Forelimb muscle (tissue), 1 donor: ENCODE data around the gene NIM1K. TPM values are rescaled to one million over a fixed set of nuclear protein-coding genes. Genes with fewer than 3 reads are reported as not detected.
"Not testable (repeated sequence)": the region's sequence is repeated elsewhere in the genome, so short reads cannot be mapped to it uniquely, and the experiment has no call there.

Source experiments
- DNase-seq: peaks from one replicate; pipeline ENCODE4 v3.0.0-alpha.2; 2013; ENCODE audit warnings: low read depth
- polyA plus RNA-seq: library from polyadenylated mRNA; unstranded; fragments of 120-200 nt; gene quantifications from one replicate; pipeline ENCODE4 v1.2.1, GENCODE V29; 2013; ENCODE audit not compliant: insufficient read length

NIM1K gene
- polyA plus RNA-seq, 1 donor, result 0.42 TPM

- no peak for DNase-seq
Measured at GRCh38 chr5:43190755-43191603, 1.0 kb upstream of the NIM1K start.

DNA sequence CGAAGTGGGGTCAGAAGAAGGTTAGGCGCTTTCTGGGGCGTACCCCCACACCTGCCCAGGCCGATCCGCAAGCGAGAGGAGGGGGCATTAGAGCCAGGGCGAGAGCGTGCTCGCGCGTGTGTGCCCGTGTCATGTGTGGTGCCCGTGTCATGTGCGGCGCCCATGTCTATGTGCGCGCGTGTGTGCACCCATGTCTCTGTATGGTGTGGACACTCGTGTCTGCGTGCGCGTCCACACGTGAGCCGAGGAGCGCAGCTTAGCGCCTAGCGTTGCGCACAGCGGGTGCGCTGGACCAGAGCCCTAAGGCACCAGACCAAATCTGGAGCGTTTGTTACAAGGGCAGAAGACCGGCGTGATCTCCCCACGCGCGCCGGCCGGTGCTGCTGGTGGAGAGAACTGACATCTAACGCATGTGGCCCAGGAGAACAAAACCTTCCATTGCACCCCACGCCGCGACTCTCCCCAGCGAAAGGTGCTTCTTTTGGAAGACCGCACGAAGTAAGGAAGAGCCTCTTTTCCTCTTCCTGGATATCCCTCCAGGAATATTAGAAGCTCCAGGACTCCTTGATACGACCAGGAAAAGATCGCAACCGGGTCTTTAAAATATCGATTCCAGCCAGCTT lies 644 bp downstream of the NIM1K start:
- DNase-seq, result no peak

GRCh38 chr5:43193181-43193893 lies 1.3 kb downstream of the NIM1K start:
- no peak for DNase-seq

DNA sequence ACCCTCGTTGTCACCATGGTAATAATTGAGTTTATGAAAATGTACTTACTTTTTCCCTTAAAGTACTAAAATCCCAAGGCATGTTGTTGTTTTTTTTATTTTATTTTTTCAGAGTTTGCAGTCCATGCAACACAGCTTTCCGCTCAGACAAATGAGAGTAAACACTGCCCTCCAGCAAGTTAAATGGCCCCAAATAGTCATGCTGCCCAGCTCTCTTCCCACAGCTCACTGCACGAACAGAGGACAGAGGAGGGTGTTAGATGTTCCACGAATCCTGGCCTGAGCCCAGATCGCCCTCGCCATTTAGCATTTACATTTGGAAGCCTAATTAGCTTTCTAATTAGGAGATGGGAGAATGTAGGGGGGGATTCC lies 1.9 kb downstream of the NIM1K start:
- no peak for DNase-seq

- no peak for DNase-seq
Measured at GRCh38 chr5:43195670-43196265, 3.7 kb downstream of the NIM1K start.

GRCh38 chr5:43197535-43197934 lies 5.5 kb downstream of the NIM1K start:
- DNase-seq, result no peak

GRCh38 chr5:43201442-43201841 lies 9.4 kb downstream of the NIM1K start:
- DNase-seq, result not testable (repeated sequence)

- DNase-seq, result no peak
Measured at GRCh38 chr5:43202380-43202779, 10.4 kb downstream of the NIM1K start.

DNA sequence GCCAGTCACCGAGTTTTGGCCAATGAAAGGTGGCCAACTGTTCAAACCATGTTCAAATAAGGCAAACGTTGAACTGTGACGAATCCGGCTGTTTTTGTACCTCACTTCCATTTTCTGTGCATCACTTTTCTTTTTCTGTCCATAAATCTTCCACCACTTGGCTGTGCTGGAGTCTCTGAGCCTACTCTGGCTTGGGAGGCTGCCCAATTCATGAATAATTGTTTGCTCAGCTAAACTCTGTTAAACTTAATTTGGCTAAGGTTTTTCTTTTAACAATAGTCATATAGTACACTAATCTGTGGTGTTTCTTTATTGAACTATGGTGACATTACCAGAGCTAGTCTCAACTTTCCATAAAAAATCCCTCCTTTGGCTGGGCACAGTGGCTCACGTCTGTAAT lies 11.3 kb downstream of the NIM1K start:
- DNase-seq, result no peak

DNA sequence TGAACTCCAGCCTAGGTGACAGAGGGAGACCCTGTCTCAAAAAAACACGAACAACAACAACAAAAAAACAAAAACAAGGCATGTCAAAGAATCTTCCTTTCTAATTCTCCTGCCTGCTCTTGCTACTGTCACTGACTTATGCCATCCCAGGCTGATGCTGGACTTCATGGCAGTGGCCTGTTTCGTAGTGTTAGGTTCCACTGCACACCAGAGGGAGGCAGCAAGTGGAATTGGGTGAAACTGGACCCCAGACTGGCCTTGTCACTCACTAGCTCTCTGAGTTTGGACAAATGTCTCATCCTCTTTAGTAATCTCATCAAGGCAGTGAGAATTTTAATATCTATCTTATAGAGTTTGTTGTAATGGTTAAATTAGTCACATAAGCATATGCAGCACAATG lies 12.9 kb downstream of the NIM1K start:
- DNase-seq, result no peak

DNA sequence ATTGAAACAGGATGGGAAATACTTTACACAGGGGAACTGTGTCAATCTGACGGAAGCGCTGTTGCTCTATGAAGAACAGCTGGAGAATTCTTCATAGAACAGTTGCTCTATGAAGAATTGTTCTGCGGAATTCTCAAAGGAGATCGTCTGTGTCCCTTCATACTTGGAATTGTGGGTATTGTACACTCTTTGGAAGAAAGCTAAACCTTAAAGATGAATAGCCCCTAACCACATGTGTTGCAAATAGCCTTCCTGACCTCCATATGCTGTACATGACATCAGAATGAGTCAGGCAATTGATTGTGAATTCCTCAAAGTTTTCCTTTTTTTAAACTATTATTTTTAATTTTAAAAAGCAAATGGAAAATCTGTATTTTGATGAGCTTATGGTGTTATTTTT lies 15.6 kb downstream of the NIM1K start:
- DNase-seq, result no peak

DNA sequence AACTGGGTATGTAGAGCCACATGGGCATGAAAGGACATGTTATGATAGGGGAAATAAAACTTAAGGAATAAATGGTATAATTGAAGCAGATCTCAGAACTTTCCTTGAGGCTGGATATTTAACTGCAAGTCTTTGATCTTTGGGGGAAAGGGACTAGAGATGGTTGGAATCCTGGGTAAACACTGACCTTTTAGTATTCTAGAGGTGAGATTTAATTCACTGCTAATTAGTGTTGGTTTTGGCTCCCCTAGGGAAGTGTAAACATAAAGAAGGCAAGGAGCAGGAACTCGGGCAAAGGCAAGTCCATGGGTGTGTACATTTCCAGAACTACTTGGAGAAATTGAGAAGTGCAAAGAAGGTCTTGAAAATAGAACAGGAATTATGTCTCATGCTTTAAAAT lies 16.6 kb downstream of the NIM1K start:
- no peak for DNase-seq

DNA sequence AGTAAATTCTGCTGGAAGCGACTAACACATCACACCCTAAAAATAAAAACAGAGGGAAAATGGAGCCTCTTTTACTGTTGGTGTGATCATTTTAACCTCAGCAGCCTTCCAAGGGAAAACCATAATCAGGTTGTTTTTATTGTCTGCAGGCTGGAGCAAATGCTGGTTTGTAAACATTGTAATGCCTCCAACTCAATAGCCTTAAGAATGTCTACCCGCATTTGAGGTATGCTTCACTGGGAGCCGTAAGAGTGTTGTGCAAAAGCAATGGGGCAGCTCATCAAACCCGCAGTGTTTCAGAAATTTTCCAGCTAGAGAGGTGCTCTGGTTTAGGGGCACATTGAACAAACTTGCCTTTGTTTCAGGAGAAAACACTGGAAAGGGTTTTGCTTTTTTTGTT lies 17.0 kb downstream of the NIM1K start:
- DNase-seq, result no peak

- no peak for DNase-seq
Measured at GRCh38 chr5:43209833-43210232, 17.8 kb downstream of the NIM1K start.

DNA sequence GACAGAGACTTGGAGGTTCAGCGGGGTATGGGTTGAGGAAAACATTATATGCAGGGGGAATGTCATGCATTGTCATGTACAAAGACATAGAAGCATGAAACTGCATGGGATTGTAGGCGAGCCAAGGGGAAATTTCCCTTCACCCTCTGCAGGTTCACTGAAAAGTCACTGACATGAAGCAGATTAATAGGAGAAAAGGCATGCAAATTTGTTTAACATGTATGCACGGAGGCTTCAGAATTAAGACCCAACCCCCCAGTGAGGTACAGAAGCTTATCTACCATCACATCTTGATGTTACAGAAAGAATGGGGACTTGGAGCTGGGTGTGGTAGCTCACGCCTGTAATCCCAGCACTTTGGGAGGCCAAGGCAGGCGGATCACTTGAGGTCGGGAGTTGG lies 18.5 kb downstream of the NIM1K start:
- DNase-seq, result no peak

DNA sequence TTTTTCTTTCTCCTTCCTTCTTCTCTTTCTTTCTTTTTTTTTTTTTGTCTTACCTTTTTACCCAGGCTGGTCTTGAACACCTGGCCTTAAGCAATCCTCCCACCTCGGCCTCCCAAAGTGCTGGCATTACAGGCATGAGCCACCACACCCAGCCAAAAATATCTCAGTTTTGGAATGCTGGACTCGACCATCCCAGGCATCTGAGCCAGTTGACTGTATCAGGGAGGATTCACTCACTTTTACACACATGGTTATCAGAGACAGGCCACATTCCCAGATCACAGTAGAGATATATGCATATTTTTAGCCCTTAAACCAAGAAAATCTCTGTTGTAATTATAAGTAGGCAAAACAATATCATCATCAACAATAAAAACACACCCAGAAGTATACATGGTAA lies 21.9 kb downstream of the NIM1K start:
- DNase-seq, result no peak

- DNase-seq, result no peak
Measured at GRCh38 chr5:43215073-43215631, 23.1 kb downstream of the NIM1K start.

DNA sequence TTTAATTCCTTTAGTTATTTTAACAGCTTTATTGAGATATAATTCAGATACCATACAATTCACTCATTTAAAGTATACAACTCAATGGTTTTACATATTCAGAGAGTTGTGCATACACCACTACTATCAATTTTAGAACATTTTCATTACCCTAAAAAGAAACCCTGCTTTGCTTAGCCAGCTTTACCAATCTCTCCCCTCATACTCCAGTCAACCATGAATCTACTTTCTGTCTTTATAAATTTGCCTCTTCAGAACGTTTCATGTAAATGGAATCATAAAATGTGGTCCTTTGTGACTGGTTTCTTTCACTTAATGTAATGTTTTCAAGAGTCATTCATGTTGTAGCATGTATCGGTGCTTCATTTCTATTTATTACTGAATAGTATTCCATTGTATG lies 24.9 kb downstream of the NIM1K start:
- no peak for DNase-seq

DNA sequence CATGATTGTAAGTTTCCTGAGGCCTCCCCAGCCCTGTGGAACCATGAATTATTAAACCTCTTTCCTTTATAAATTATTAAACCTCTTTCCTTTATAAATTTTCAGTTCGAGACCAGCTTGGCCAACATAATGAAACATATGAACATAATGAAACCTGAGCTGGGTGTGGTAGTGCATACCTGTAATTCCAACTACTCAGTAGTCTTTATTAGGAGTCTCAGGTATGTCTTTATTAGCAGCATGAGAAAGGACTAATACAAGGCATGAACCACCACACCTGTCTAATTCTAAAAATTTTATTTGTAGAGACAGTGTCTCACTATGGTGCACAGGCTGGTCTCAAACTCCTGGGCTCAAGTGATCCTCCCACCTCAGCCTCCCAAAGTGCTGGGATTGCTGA lies 27.1 kb downstream of the NIM1K start:
- no peak for DNase-seq

DNA sequence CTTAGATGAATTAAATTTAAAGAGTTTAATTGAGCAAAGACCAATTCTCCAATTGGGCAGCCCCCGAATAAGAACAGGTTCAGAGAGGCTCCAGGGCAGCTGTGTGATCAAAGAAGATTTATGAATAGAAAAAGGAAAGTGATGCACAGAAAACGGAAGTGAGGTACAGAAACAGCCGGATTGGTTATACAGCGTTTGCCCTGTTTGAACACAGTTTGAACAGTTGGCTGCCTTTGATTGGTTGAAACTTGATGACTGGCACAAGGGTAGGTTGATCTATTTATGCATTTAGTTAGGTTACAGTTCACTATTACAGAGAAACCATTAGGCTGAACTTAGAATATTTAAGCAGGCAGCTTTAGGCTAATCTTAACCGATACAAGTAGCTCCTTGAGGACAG lies 29.5 kb downstream of the NIM1K start:
- no peak for DNase-seq

GRCh38 chr5:43225649-43226245 lies 33.7 kb downstream of the NIM1K start:
- no peak for DNase-seq

DNA sequence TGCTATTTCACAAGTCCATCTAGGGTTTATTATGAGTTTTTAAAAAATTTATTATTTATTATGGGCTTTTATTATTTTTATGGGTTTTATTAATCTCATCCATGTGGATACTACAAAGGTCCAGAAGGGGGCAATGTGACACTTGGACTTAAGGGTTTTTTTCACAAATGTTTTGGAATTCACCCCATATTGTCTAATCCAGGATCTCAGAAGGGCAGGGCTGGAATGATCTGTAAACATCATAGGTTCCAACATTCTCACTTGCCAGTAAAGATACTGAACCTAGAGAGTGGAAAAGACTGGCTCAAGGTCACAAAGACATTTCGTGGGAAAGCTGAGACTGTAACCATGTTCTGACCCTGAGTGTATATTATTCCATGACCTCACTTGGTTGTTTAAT lies 35.6 kb downstream of the NIM1K start:
- no peak for DNase-seq
